ENCODE data around the gene MLLT10. TPM values are rescaled to one million over a fixed set of nuclear protein-coding genes. Genes with fewer than 3 reads are reported as not detected.

The MLLT10 gene
- total RNA-seq, 1 donor from 2014 or later = 46.8 TPM

GRCh38 chr10:21675157-21675796, 141.2 kb downstream of the MLLT10 start:
- Mint-ChIP-seq H3K9me3 (no peaks in the 10 kb centered on the region), H3K36me3 (peaks cover 18% of the 10 kb centered on the region), H3K4me3 (no peak overlapping the region), H3K4me1 (ENCODE audit: unreplicated experiment) (peaks cover 7% of the 10 kb centered on the region), H3K27ac (no peak overlapping the region), H3K27me3 (no peaks in the 10 kb centered on the region)
- peak; percentile 84 for TF ChIP-seq CTCF (conservative IDR thresholded peaks at IDR 0.05)
- DNase-seq (ENCODE audit: extremely low spot score, unreplicated experiment) = no peak

GRCh38 chr10:21677551-21677950, 143.5 kb downstream of the MLLT10 start:
- no peak for DNase-seq (ENCODE audit: extremely low spot score, unreplicated experiment)
- peaks cover 7% of the 10 kb centered on the region for H3K4me1 Mint-ChIP-seq (ENCODE audit: unreplicated experiment)
- H3K4me3 Mint-ChIP-seq = no peak overlapping the region
- H3K27ac Mint-ChIP-seq = no peak overlapping the region
- no peaks in the 10 kb centered on the region for H3K27me3 Mint-ChIP-seq
- H3K9me3 Mint-ChIP-seq = no peaks in the 10 kb centered on the region
- H3K36me3 Mint-ChIP-seq = peaks cover 27% of the 10 kb centered on the region
- no peak for TF ChIP-seq CTCF (conservative IDR thresholded peaks at IDR 0.05)

GRCh38 chr10:21681156-21681555, 147.1 kb downstream of the MLLT10 start:
- Mint-ChIP-seq H3K4me1 (ENCODE audit: unreplicated experiment) (peaks cover 7% of the 10 kb centered on the region), H3K27ac (no peak overlapping the region), H3K27me3 (no peaks in the 10 kb centered on the region), H3K36me3 (peaks cover 27% of the 10 kb centered on the region), H3K4me3 (no peak overlapping the region), H3K9me3 (no peaks in the 10 kb centered on the region)
- no peak for TF ChIP-seq CTCF (conservative IDR thresholded peaks at IDR 0.05)
- no peak for DNase-seq (ENCODE audit: extremely low spot score, unreplicated experiment)

GRCh38 chr10:21687266-21688008, 153.4 kb downstream of the MLLT10 start:
- Mint-ChIP-seq H3K27me3 (no peaks in the 10 kb centered on the region), H3K36me3 (peaks cover 21% of the 10 kb centered on the region), H3K27ac (no peak overlapping the region), H3K4me3 (no peak overlapping the region), H3K4me1 (ENCODE audit: unreplicated experiment) (no peaks in the 10 kb centered on the region), H3K9me3 (no peaks in the 10 kb centered on the region)
- no peak for TF ChIP-seq CTCF (conservative IDR thresholded peaks at IDR 0.05)
- no peak for DNase-seq (ENCODE audit: extremely low spot score, unreplicated experiment)

GRCh38 chr10:21688009-21688332, 153.9 kb downstream of the MLLT10 start:
- Mint-ChIP-seq H3K4me3 (no peak overlapping the region), H3K36me3 (peaks cover 22% of the 10 kb centered on the region), H3K27ac (no peak overlapping the region), H3K4me1 (ENCODE audit: unreplicated experiment) (peaks cover 1% of the 10 kb centered on the region), H3K9me3 (no peaks in the 10 kb centered on the region), H3K27me3 (no peaks in the 10 kb centered on the region)
- DNase-seq (ENCODE audit: extremely low spot score, unreplicated experiment) = no peak
- TF ChIP-seq CTCF (conservative IDR thresholded peaks at IDR 0.05) = no peak
